Duodenal mucosa (tissue), 2 donors: ENCODE data around the gene PICALM.

Experiments used
- H3K27ac ChIP-seq: one replicate; pipeline ENCODE4 v1.7.0; 2013; ENCODE audit warnings: low read depth, low read length
- H3K27me3 ChIP-seq, 2 donors: one replicate each; pipeline ENCODE4 v1.7.0; 2013; ENCODE audit warnings: low read length in 2 of 2, control low read depth in 1 of 2; ENCODE audit not compliant: insufficient read depth in 2 of 2, control insufficient read depth in 1 of 2
- H3K36me3 ChIP-seq, 2 donors: one replicate each; pipeline ENCODE4 v1.7.0; 2013; ENCODE audit warnings: low read length in 2 of 2, control low read depth in 1 of 2; ENCODE audit not compliant: insufficient read depth in 2 of 2, control insufficient read depth in 1 of 2
- H3K4me1 ChIP-seq, 2 donors: one replicate each; pipeline ENCODE4 v1.7.0; 2013; ENCODE audit warnings: low read length in 2 of 2, control low read depth in 1 of 2; ENCODE audit not compliant: insufficient read depth in 2 of 2, control insufficient read depth in 1 of 2
- H3K4me3 ChIP-seq, 2 donors: one replicate each; pipeline ENCODE4 v1.7.0; 2013; ENCODE audit warnings: low read length in 2 of 2, low read depth in 1 of 2
- H3K9ac ChIP-seq, 2 donors: one replicate each; pipeline ENCODE4 v1.7.0; 2013; ENCODE audit warnings: low read length in 2 of 2, low read depth in 1 of 2
- H3K9me3 ChIP-seq, 2 donors: one replicate each; pipeline ENCODE4 v1.7.0; 2013; ENCODE audit warnings: low read length in 2 of 2, control low read depth in 1 of 2; ENCODE audit not compliant: control insufficient read depth in 1 of 2

Gene PICALM

DNA sequence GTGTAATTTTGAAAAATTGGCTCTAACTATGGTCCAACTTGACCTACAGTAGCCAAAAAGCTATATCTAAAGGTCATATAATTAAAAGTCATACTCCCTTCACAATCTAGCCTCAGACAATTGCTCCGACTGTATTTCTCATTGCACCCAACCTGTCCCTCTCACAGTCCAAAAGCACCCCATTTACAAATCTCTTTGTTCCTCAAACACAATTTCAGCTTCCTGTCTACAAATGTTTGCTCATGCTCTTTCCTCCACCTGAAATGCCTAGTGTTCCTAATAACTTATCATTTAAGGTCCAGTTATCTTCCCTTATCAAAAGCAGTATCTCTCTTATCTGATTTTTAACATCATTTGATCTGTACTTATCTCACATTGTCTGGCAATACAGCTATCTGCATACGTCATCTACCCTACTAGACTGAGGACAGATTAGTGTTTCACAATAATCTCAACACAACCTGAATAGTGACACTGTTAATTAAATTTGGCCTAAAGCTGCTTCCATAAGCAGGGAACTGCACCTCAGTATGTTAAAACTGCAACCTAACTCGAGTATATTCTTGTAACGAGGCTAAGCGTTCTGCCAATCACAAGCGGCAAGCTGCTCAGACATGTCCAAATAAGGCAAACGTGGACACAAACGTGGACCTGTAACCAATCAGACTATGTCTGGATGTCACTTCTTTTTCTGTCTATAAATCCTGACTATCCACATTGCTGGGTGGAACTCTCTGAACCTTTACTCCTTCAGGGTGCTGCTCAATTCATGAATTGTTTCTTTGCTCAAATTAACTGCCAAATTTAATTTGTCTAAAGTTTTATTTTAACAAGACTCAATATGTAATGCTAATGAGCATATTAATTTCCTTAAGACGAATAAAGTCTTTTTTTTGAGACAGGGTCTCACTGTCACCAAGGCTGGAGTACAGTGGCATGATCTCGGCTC is 15.9 kb downstream of the PICALM start:
- Histone ChIP-seq H3K4me1 (peaks cover 9 to 30% of the 10 kb centered on the region in 2 donors), H3K36me3 (no peaks in the 10 kb centered on the region), H3K27me3 (no peaks in the 10 kb centered on the region), H3K9ac (no peak overlapping the region), H3K4me3 (no peak overlapping the region), H3K9me3 (no peaks in the 10 kb centered on the region), H3K27ac (no peak overlapping the region)

DNA sequence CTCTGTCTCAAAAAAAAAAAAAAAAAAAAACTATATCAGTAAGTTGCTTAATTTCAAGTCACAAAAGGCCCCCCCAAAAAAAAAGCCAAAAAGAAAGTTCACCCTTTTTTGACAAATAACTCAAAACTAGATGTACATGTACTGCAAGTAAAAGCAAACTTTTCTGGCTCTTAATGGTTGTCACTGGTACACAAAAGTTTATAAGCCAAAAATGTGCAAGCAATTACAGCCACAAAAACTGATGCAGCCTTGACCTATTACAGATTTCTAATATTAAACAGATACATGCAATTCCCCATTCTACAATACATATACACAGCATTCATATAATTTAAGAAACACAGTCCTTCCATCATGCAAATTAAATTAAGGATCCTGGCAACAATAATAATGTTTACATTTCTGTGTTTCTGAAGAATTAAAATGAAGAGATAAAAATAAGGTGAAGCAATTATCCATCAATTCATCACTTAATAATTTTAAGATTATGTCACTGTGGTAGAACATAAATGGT is 18.6 kb downstream of the PICALM start:
- Histone ChIP-seq H3K9ac (no peak overlapping the region), H3K27ac (no peak overlapping the region), H3K9me3 (no peaks in the 10 kb centered on the region), H3K27me3 (no peaks in the 10 kb centered on the region), H3K4me3 (no peak overlapping the region), H3K4me1 (peaks cover 9 to 41% of the 10 kb centered on the region in 2 donors), H3K36me3 (no peaks in the 10 kb centered on the region)

DNA sequence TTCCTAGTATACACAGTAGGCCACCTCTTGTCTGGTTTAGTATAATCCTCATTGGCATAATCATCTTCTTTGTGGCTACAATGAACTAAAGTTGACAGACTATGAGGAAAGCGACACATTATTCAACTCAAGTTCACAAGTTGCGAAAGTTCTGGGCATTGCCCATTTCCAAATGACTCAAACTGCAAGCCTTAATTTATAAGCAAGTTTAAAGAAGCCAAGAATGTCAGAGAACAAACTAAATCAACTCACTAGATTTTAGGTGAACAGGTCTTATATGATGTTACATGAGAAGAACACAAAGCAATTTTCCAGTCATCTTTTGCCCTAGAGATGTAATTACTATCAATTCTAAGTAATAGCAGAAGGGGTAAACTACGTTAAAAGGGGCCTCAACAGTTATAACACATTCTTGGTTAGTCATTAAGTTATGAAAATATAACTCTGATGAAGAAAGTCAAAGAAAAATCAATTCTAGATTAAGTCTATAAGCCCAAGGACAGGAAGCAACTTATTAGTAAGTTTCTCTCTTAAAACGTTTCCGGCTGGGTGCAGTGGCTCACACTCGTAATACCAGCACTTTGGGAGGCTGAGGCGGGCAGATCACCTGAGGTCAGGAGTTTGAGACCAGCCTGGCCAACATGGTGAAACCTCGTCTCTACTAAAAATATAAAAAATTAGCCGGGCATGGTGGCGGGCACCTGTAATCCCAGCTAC is 21.5 kb downstream of the PICALM start:
- no peaks in the 10 kb centered on the region for H3K27me3 ChIP-seq
- H3K36me3 ChIP-seq = no peaks in the 10 kb centered on the region
- H3K9me3 ChIP-seq = no peaks in the 10 kb centered on the region
- no peak overlapping the region for H3K27ac ChIP-seq
- H3K4me1 ChIP-seq = peaks cover 15 to 39% of the 10 kb centered on the region in 2 donors
- H3K9ac ChIP-seq = no peak overlapping the region
- H3K4me3 ChIP-seq = no peak overlapping the region

DNA sequence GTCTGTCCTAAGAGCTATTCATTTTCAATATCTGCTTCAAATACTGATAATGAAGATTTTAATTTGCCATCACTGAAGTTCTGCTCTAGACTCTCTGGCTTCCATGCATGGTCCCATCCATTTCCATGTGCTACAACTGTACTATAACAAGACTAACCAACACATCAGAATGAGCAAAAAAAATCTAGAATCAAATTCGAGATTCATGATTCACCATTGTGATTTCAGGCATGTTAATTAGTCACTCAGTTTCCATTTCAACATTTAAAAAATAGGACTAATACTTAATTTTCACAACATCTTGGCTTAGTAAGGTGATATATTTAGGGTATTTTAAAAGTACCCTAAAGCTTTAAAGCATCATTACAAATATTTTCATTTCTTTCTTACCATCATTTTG is 22.8 kb downstream of the PICALM start:
- peaks cover 15 to 37% of the 10 kb centered on the region in 2 donors for H3K4me1 ChIP-seq
- no peak overlapping the region for H3K9ac ChIP-seq
- H3K27ac ChIP-seq = no peak overlapping the region
- no peaks in the 10 kb centered on the region for H3K36me3 ChIP-seq
- H3K4me3 ChIP-seq = no peak overlapping the region
- no peaks in the 10 kb centered on the region for H3K27me3 ChIP-seq
- H3K9me3 ChIP-seq = no peaks in the 10 kb centered on the region

DNA sequence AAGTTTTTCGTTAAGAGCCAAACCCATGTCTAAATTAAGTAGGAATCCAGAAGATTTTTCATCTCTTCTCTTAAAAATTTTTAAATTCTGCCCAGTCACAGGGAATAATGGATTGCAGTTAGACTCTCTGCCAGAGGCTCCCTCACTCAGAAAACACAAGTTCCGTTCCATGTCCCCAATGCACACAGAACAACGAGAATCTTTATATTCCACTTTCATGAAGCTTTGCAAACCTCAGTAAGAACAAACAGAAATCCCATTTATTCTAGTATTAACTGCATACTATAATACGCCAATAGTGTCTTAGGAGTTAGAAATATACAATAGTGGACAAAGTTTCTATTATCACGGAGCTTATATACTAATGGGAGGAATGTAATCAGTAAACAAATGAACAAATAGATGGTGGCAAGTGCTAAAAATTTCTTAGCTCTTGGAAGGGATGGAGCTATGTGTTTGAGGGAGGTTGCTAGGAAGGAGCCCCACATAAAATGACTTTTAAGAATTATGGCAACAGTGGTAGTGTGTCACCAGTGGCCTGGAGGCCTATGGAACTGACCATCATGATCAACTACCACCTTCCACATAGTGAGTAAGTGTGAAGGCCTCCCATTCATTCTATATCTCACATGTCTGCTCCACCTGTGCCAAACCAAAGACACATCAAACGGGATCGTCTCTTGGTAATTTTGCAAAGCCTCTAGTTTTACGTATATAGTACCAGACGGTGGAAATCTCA is 24.9 kb downstream of the PICALM start:
- no peaks in the 10 kb centered on the region for H3K36me3 ChIP-seq
- H3K27ac ChIP-seq = no peak overlapping the region
- no peak overlapping the region for H3K4me3 ChIP-seq
- no peaks in the 10 kb centered on the region for H3K27me3 ChIP-seq
- peak overlapping the region in 1 of 2 donors; percentile 26 for H3K9ac ChIP-seq
- H3K9me3 ChIP-seq = no peaks in the 10 kb centered on the region
- H3K4me1 ChIP-seq = peaks cover 11 to 33% of the 10 kb centered on the region in 2 donors

DNA sequence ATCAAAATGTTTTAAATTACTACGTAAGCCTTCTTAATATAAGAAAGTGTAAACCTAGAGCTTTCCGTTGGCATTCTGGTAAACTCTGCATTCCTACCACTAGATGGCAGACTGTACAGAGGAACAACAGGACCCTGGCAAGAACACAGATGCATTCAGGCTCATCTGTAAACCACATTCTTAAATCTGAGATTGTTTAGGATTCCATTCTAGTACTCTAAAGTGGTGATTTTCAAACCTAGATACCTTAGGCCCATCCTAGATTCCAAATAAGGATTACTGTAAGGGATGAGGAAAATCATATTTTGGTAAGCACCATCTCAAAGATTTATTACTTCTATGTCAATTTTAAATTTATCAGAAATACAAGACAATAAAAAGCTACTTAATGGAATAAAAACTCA is 26.9 kb downstream of the PICALM start:
- Histone ChIP-seq H3K9ac (no peak overlapping the region), H3K36me3 (no peaks in the 10 kb centered on the region), H3K27ac (no peak overlapping the region), H3K9me3 (no peaks in the 10 kb centered on the region), H3K27me3 (no peaks in the 10 kb centered on the region), H3K4me3 (no peak overlapping the region), H3K4me1 (peaks cover 11 to 28% of the 10 kb centered on the region in 2 donors)

DNA sequence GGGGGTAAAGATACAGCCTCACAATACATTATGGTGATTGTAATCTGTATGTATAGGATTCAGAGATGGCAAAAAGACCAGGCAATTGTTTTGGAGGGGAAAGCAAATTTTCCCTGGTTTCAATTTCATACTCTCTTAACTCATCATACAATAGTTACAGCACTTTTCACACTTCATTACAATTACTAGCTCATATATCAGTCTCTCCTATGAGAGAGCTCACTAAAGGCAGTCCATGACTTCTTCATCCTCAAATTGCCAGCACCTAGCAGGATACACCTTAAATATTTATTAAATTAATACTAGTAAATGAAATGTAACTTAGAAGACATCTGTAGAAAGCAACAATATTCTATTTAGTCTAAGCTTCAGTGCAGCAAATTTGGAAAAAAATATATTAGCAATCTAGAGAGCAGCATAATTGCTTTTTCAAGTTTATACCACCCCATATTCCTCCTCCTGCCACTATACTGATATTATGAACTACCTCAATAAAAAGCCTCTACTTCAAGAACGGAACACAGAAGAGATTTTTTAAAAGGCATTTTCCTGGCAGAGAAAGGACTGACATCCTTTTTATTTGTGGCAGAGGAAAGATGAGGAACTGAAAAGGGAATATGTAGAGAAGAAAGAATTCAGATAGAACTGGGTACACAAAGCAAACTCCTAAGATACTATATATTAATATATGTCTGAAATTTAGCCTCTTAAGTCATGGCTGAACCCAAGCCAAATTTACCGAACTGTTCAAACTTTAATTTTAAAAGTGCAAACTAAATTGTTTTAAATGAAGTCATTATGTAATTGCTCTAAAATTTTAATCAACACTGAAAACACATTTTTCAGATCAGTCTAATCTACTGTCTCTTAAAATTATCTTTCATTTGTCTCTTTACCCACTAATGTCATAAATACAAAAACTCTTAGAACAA is 27.7 kb downstream of the PICALM start:
- no peaks in the 10 kb centered on the region for H3K27me3 ChIP-seq
- no peak overlapping the region for H3K9ac ChIP-seq
- no peaks in the 10 kb centered on the region for H3K36me3 ChIP-seq
- H3K27ac ChIP-seq = no peak overlapping the region
- no peak overlapping the region for H3K4me3 ChIP-seq
- no peaks in the 10 kb centered on the region for H3K9me3 ChIP-seq
- H3K4me1 ChIP-seq = peaks cover 11 to 24% of the 10 kb centered on the region in 2 donors

DNA sequence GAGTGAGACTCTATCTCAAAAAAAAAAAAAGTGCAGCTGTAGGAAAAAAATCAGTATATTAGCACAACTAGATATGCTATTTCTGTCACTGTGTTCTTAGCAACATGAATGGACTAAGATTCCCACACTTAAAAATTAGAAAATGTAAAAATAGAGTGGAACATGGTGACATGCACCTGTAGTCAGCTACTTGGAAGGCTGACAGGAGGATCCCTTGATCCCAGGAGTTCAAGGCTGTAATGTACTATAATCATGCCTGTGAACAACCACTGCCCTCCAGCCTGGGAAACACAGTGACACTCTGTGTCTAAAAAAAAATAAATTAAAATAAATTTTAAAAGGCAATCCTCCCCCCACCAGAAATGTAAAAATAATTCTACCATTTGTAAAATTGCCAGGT is 29.8 kb downstream of the PICALM start:
- Histone ChIP-seq H3K9me3 (no peaks in the 10 kb centered on the region), H3K36me3 (no peaks in the 10 kb centered on the region), H3K27ac (no peak overlapping the region), H3K4me3 (no peak overlapping the region), H3K27me3 (no peaks in the 10 kb centered on the region), H3K4me1 (peaks cover 11 to 22% of the 10 kb centered on the region in 2 donors), H3K9ac (no peak overlapping the region)

DNA sequence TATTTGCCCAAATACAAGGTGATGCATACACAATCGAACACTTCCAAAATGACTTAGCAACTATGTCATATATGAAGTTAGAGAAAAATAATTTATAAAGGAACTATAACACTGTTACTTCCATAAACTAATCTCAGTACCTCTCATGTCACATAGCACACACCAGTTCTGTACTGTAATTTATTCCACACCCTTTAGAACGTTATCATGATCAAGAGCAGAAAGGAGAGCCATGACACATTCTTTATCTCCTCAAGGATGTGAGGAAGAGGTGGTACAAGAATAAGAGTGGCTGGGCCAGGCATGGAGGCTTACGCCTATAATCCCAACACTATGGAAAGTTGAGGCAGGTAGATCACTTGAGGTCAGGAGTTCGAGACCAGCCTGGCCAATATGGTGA is 31.1 kb downstream of the PICALM start:
- no peak overlapping the region for H3K27ac ChIP-seq
- H3K4me3 ChIP-seq = no peak overlapping the region
- no peak overlapping the region for H3K9ac ChIP-seq
- no peaks in the 10 kb centered on the region for H3K9me3 ChIP-seq
- no peaks in the 10 kb centered on the region for H3K36me3 ChIP-seq
- H3K27me3 ChIP-seq = no peaks in the 10 kb centered on the region
- H3K4me1 ChIP-seq = peaks cover 3 to 16% of the 10 kb centered on the region in 2 donors
